Gastroesophageal sphincter (tissue), 3 donors: ENCODE results near the gene CA9.

ENCODE experiments used
- POLR2A ChIP-seq, 2 donors: fragments of 450-650 bp; IDR thresholded peaks; one replicate each; pipeline ENCODE4 v1.6.1; 2017; ENCODE audit warnings: antibody characterized with exemption in 2 of 2, mild to moderate bottlenecking in 2 of 2, moderate library complexity in 1 of 2
- POLR2AphosphoS5 ChIP-seq: sonication (generic); formaldehyde crosslinking; IDR thresholded peaks from one replicate; pipeline ENCODE4 v1.6.1; 2017; ENCODE audit warnings: antibody characterized with exemption
- TF ChIP-seq, protein P1 (sequence below), 4 experiments: fragments of 200-600 bp in 2 of 4; fragments of 450-650 bp in 2 of 4; sonication (generic) in 1 of 4; IDR thresholded peaks; one replicate each; pipeline ENCODE4 v1.5.1; 2017 to 2019; ENCODE audit warnings: antibody characterized with exemption in 4 of 4, mild to moderate bottlenecking in 2 of 4, moderate library complexity in 2 of 4

GRCh38 chr9:35729101-35729500, 55.4 kb downstream of the CA9 start:
- TF ChIP-seq POLR2AphosphoS5 = no peak
- no peak for TF ChIP-seq POLR2A (IDR thresholded peaks at IDR 0.05)
- TF ChIP-seq, protein P1, sequence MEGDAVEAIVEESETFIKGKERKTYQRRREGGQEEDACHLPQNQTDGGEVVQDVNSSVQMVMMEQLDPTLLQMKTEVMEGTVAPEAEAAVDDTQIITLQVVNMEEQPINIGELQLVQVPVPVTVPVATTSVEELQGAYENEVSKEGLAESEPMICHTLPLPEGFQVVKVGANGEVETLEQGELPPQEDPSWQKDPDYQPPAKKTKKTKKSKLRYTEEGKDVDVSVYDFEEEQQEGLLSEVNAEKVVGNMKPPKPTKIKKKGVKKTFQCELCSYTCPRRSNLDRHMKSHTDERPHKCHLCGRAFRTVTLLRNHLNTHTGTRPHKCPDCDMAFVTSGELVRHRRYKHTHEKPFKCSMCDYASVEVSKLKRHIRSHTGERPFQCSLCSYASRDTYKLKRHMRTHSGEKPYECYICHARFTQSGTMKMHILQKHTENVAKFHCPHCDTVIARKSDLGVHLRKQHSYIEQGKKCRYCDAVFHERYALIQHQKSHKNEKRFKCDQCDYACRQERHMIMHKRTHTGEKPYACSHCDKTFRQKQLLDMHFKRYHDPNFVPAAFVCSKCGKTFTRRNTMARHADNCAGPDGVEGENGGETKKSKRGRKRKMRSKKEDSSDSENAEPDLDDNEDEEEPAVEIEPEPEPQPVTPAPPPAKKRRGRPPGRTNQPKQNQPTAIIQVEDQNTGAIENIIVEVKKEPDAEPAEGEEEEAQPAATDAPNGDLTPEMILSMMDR (IDR thresholded peaks at IDR 0.05) = no peak
